WTC11 (cell line): ENCODE data around the gene ZFAND5.

Source experiments
- CTCF ChIP-seq: fragments of 200-600 bp; IDR thresholded peaks from 2 replicates; pipeline ENCODE4 v1.8.0; 2022; ENCODE audit warnings: antibody characterized with exemption
- NR1H2 ChIP-seq: sonication (generic); formaldehyde crosslinking; IDR thresholded peaks from 2 replicates; pipeline ENCODE4 v1.9.0; 2021; ENCODE audit warnings: mild to moderate bottlenecking, moderate library complexity, missing genetic modification reagents
- ZNF671 ChIP-seq: fragments of 250-450 bp; sonication (Bioruptor Pico); IDR thresholded peaks from 2 replicates; pipeline ENCODE4 v1.8.0; 2021; ENCODE audit warnings: mild to moderate bottlenecking
- TF ChIP-seq, protein P1 (sequence below): sonication (generic); formaldehyde crosslinking; IDR thresholded peaks from 2 replicates; pipeline ENCODE4 v1.8.1; 2023; ENCODE audit warnings: mild to moderate bottlenecking, missing genetic modification reagents, moderate library complexity

DNA sequence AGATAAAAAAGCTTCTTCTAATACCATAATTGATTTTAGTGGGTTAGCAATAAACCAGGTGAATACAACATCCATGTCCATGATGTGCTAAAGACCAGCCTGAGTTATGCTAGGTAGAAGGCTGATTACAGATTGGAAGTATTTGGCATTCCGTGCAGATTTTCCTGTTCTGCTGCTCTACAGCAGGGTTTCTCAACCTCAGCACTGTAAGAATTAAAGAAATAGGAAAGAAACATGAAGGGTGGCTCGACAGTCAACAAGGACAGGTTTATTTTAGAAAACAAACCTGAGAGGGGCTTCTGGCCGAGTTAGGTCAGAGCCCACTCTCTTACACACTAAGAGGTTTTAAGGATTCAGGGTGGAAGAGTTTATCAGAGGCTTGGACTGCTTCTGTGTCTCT is 42.3 kb downstream of the ZFAND5 start:
- TF ChIP-seq CTCF, result no peak
- TF ChIP-seq, protein P1, sequence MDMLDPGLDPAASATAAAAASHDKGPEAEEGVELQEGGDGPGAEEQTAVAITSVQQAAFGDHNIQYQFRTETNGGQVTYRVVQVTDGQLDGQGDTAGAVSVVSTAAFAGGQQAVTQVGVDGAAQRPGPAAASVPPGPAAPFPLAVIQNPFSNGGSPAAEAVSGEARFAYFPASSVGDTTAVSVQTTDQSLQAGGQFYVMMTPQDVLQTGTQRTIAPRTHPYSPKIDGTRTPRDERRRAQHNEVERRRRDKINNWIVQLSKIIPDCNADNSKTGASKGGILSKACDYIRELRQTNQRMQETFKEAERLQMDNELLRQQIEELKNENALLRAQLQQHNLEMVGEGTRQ (CRISPR knock-in tag), result no peak
- no peak for TF ChIP-seq ZNF671 (CRISPR knock-in tag)
- no peak for TF ChIP-seq NR1H2
